Measurements from ENCODE around the gene MLLT6. TPM values are rescaled to one million over a fixed set of nuclear protein-coding genes. Genes with fewer than 3 reads are reported as not detected.

The MLLT6 gene
- total RNA-seq, 6 experiments from 2014 or later = 10.1 to 30.9 (median 25.6) TPM

DNA sequence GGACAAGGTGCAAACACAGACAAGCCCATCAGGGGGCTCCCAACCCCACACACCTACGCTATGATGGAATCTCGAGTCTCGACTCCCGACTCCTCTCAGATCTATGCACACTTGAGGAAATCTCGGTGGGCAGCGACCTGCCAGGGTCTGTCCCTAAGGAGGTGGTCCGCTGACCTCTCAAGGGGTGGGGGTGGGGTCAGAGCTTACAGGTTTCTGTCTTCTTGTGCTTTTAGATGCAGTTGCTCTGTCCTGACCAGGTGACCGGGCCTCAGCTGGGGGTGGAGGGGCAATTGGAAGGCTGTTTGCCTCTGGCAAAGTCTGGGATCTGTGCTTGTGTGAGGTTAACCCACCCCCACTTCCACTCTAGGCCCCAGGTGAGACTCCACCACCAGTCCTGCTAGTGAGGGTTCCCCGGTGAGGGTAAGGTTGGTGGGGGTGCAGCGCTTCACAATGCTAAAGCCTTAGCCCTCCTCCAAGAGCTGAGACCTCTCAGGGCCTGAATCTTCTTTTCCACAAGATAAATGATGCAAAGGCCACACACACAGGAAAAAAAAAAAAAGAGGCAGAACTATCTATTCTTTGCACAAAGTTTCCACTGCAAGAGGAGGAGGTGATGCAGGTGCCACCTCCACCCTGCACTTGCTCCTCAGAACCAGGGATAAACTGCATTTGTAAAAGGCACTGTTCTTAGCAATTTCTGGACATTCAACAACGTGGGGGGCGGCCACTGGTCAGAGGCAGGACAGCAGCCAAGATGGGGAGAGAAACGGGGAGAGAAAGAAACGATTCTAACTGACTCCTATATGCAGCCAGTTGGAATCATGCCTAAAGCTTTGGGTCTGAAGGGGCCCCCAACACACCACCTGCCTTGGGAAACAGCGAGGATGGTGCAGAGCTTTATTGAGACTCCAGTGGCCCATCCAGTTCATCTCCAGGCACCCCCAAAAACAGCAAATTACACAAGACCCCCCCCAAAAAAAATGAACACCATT is 29.2 kb downstream of the MLLT6 start:
- Histone ChIP-seq H3K36me3 (peaks cover 0 to 9% (median 2%) of the 10 kb centered on the region in 4 donors), H3K4me1 (peaks cover 0 to 26% (median 12%) of the 10 kb centered on the region in 4 donors), H3K27me3 (no peaks in the 10 kb centered on the region), H3K4me3 (no peak overlapping the region), H3K27ac (no peak overlapping the region), H3K9me3 (no peaks in the 10 kb centered on the region)
- 90% methylated on average over 8 of the region's 15 CpGs for WGBS (ENCODE audit: insufficient coverage, low coverage, low lambda C conversion rate, missing lambda C conversion rate)
- intact Hi-C loops (cut with DNase I) = loop anchor here in 1 of 2 donors (5.0 kb wide), 1 partner anchor 52 kb away; no protein-coding TSS in a partner anchor
- ATAC-seq (no peak), DNase-seq (no peak)
- TF ChIP-seq, protein P1, sequence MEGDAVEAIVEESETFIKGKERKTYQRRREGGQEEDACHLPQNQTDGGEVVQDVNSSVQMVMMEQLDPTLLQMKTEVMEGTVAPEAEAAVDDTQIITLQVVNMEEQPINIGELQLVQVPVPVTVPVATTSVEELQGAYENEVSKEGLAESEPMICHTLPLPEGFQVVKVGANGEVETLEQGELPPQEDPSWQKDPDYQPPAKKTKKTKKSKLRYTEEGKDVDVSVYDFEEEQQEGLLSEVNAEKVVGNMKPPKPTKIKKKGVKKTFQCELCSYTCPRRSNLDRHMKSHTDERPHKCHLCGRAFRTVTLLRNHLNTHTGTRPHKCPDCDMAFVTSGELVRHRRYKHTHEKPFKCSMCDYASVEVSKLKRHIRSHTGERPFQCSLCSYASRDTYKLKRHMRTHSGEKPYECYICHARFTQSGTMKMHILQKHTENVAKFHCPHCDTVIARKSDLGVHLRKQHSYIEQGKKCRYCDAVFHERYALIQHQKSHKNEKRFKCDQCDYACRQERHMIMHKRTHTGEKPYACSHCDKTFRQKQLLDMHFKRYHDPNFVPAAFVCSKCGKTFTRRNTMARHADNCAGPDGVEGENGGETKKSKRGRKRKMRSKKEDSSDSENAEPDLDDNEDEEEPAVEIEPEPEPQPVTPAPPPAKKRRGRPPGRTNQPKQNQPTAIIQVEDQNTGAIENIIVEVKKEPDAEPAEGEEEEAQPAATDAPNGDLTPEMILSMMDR (IDR thresholded peaks at IDR 0.05) = no peak
- no peak for TF ChIP-seq POLR2A (IDR thresholded peaks at IDR 0.05)

DNA sequence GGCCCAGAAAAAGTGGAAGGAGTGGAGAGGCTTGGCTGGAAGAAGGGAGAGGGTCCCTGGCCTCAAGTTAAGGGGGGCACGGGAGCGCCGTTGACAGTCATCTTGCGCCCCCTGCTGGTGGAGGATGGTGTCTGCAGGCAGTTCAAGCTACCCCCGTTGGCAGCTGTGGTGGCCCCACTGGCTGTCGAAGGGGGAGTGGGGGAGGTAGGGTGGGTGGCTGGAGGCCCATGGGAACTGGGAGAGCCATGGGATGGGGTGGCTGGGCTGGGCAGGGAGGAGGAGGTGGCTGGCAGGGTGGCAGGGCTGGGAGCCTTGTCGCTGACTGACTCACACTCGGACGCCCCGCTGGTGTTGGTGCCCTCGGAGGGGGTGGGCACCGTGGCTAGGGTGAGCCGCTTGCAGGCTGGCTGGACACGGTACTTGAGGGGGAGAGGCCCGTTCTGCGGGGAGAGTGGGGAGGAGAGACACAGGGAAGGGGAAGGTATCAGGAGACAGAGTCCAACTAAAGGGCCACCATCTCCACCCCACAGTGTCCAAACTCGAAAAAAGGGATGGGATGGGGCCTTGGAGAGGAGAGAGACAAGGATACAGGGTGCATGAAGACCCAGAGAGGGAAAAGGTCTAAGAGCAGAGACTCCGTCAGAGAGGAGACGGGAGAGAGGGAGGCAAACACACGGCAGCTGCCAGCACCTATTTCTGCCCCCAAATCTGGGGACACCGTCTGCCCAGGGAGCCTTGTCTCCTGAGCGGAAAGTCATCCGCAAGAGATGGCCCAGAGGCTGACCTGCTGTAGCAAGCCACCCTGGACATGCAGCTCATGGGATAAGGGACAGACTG is 30.3 kb downstream of the MLLT6 start:
- intact Hi-C loops (cut with DNase I) = loop anchor here in 1 of 2 donors (5.0 kb wide), 1 partner anchor 53 kb away; no protein-coding TSS in a partner anchor
- Histone ChIP-seq H3K4me1 (peaks cover 0 to 22% (median 11%) of the 10 kb centered on the region in 4 donors), H3K4me3 (no peak overlapping the region), H3K36me3 (peaks cover 0 to 9% (median 2%) of the 10 kb centered on the region in 4 donors), H3K27me3 (no peaks in the 10 kb centered on the region), H3K27ac (no peak overlapping the region), H3K9me3 (no peaks in the 10 kb centered on the region)
- DNase-seq (peak; percentile 56 to 71 (median 64)), ATAC-seq (peak in 2 of 4 donors; percentile 15 to 26)
- no peak for TF ChIP-seq POLR2A (IDR thresholded peaks at IDR 0.05)
- TF ChIP-seq, protein P1 (IDR thresholded peaks at IDR 0.05) = peak; percentile 70 to 79 (median 76)
- 49% methylated on average over 14 of the region's 23 CpGs for WGBS (ENCODE audit: insufficient coverage, low coverage, low lambda C conversion rate, missing lambda C conversion rate)

DNA sequence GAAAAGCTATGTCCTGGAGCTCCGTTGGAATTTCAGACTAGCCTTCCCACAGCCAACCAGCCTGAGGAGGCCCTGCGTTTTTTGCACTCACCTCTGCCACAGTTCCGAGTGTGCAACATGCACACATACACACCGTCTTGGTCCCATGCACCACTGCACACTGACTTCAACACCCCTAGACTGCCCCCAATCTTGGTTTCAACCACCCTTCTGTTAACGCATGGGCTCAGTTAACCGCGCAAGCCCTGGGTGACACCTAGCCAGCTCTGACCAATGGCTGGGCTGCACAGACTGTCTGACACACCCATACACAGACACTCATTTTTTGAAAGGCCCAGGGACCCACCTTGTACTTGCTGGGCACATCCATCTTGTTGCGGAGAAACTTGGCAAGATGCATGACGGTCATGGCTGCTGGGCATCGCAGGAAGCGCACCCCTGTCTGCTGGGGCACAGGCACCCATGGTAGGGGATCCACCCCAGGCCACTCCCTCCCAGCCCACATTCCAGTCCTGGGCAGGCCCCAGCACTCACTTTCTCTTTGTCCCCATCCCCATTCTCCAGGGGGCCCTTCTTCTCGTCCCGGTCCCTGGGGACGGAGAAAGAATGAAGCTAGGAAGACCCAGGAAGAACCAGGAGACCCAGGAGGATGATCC is 33.1 kb downstream of the MLLT6 start:
- Histone ChIP-seq H3K36me3 (peaks cover 0 to 6% (median 2%) of the 10 kb centered on the region in 4 donors), H3K27ac (no peak overlapping the region), H3K9me3 (no peaks in the 10 kb centered on the region), H3K27me3 (no peaks in the 10 kb centered on the region), H3K4me3 (no peak overlapping the region), H3K4me1 (peaks cover 0 to 20% (median 2%) of the 10 kb centered on the region in 4 donors)
- TF ChIP-seq, protein P1 (IDR thresholded peaks at IDR 0.05) = no peak
- TF ChIP-seq POLR2A (IDR thresholded peaks at IDR 0.05) = no peak
- intact Hi-C loops (cut with DNase I) = loop anchor here in 1 of 2 donors (5.0 kb wide), 1 partner anchor 56 kb away; no protein-coding TSS in a partner anchor
- ATAC-seq (no peak), DNase-seq (no peak)
- WGBS (ENCODE audit: insufficient coverage, low coverage, low lambda C conversion rate, missing lambda C conversion rate) = 81% methylated on average over 10 of the region's 14 CpGs

DNA sequence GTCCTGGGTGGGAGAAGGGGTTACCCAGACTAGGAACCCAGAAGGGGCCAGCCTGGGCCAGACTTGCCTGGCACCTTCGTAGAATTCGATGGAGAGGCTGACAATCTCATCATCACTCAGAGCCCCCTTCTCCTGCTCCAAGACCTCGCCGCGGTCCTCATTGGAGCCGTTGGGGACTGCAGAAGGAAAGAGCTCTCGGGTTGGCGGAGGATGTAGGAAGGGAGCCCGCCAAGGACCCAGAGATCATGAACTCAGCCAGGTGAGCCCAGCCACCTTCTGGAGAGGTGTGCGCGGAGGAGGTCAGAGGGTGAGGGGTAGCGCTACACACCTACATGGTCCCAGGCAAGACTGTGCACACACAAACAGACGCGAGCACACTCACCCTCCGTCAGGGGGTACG is 33.6 kb downstream of the MLLT6 start:
- ATAC-seq (no peak), DNase-seq (no peak)
- no peaks in the 10 kb centered on the region for H3K9me3 ChIP-seq
- 88% methylated on average over 4 of the region's 16 CpGs for WGBS (ENCODE audit: insufficient coverage, low coverage, low lambda C conversion rate, missing lambda C conversion rate)
- intact Hi-C loops (cut with DNase I) = loop anchor here in 1 of 2 donors (5.0 kb wide), 1 partner anchor 56 kb away; no protein-coding TSS in a partner anchor
- no peak overlapping the region for H3K4me3 ChIP-seq
- H3K36me3 ChIP-seq = peaks cover 0 to under 1% (median 0%) of the 10 kb centered on the region in 4 donors
- TF ChIP-seq POLR2A (IDR thresholded peaks at IDR 0.05) = no peak
- TF ChIP-seq, protein P1 (IDR thresholded peaks at IDR 0.05) = no peak
- H3K4me1 ChIP-seq = peaks cover 0 to 18% (median 0%) of the 10 kb centered on the region in 4 donors
- no peaks in the 10 kb centered on the region for H3K27me3 ChIP-seq
- H3K27ac ChIP-seq = no peak overlapping the region

Data from right lobe of liver (tissue), 6 donors.